Esophagus squamous epithelium (tissue), 5 donors: ENCODE data around the gene PLA2G2A. TPM values are rescaled to one million over a fixed set of nuclear protein-coding genes. Genes with fewer than 3 reads are reported as not detected.
"Not testable (repeated sequence)": the region's sequence is repeated elsewhere in the genome, so short reads cannot be mapped to it uniquely, and the experiment has no call there.

Source experiments
- DNase-seq: peaks from one replicate; lab custom pipeline; 2025; lab: John Stamatoyannopoulos, UW
- H3K27ac ChIP-seq, 4 donors: fragments of 200-600 bp; sonication (generic); one replicate each; pipeline ENCODE4 v1.5.1; 2016 to 2019; ENCODE audit warnings: mild to moderate bottlenecking in 1 of 4
- H3K27me3 ChIP-seq, 4 donors: fragments of 200-600 bp; sonication (generic); 1 replicate in 3 of 4; 2 replicates in 1 of 4; pipeline versions ENCODE4 v1.5.1 to v1.6.0; 2017 to 2021; ENCODE audit warnings: antibody characterized with exemption in 1 of 4
- H3K36me3 ChIP-seq, 3 donors: fragments of 200-600 bp; sonication (generic); one replicate each; pipeline ENCODE4 v1.5.1; 2016 to 2019
- H3K4me1 ChIP-seq, 3 donors: fragments of 200-600 bp; sonication (generic); one replicate each; pipeline ENCODE4 v1.5.1; 2017 to 2019
- H3K4me3 ChIP-seq, 4 donors: fragments of 200-600 bp; sonication (generic); 1 replicate in 3 of 4; 2 replicates in 1 of 4; pipeline ENCODE4 v1.5.1; 2016 to 2019; ENCODE audit warnings: mild to moderate bottlenecking in 2 of 4, moderate library complexity in 1 of 4
- H3K9me3 ChIP-seq, 3 donors: fragments of 200-600 bp; sonication (generic); one replicate each; pipeline ENCODE4 v1.5.1; 2016 to 2019
- CTCF ChIP-seq, 6 experiments: fragments of 450-650 bp in 4 of 6; fragments of 200-600 bp in 2 of 6; sonication (generic) in 2 of 6; IDR thresholded peaks; one replicate each; pipeline ENCODE4 v1.5.1; 2016 to 2019; ENCODE audit warnings: antibody characterized with exemption in 6 of 6, mild to moderate bottlenecking in 4 of 6, moderate library complexity in 4 of 6
- POLR2A ChIP-seq, 4 donors: fragments of 450-650 bp; IDR thresholded peaks; one replicate each; pipeline ENCODE4 v1.6.1; 2017; ENCODE audit warnings: antibody characterized with exemption in 4 of 4, mild to moderate bottlenecking in 4 of 4, moderate library complexity in 3 of 4
- WGBS, 2 donors: methylation state at CpG; one replicate each; pipeline ENCODE4 v1.1.5; 2018; 5-methylcytosine and 5-hydroxymethylcytosine counted together
- intact Hi-C: fragments of 100-400 bp; cut with DNase I; formaldehyde crosslinking; loops from one replicate; pipeline ENCODE4 v1.15.0; 2022
- total RNA-seq, 4 donors: library from RNA; depleted of rRNA; stranded (reverse); fragments of >200 nt; gene quantifications; one replicate each; pipeline ENCODE4 v1.1.0, GENCODE V29; 2016
- donor health status: DM: yes; HTN: yes; CAD: no.

PLA2G2A gene
- total RNA-seq, 4 donors from 2014 or later: 17.8 to 150 (median 29.7) TPM

DNA sequence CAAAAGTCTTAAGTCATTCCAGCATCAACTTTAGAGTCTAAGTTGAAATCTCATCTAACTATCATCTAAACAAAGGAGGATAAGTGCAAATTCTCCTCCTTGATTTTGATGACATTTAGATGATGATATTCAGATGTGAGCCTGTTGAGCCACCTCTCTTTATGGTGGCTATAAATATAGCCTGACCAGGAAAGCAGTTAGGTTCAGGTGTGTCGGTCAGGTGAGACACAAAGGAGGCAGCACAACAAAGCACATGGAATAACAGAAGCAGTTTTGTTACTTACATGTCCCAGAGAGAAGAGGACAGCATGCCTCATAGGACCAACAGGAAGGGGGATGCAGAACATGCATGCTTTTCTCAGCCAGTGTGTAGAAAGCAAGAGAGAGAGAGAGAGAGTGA lies 30.6 kb upstream of the PLA2G2A start:
- Histone ChIP-seq H3K9me3 (no peaks in the 10 kb centered on the region), H3K36me3 (no peaks in the 10 kb centered on the region), H3K27ac (no peak overlapping the region), H3K4me3 (no peak overlapping the region), H3K4me1 (no peaks in the 10 kb centered on the region), H3K27me3 (peaks cover 0 to 12% (median 0%) of the 10 kb centered on the region in 4 donors)
- no peak for DNase-seq
- TF ChIP-seq POLR2A (IDR thresholded peaks at IDR 0.05): no peak
- 44 to 80% methylated on average over 1 of the region's 1 CpG for WGBS, 2 donors
- intact Hi-C loops: no loop called here

- no peaks in the 10 kb centered on the region for H3K4me1 ChIP-seq
- intact Hi-C loops: no loop called here
Observed at GRCh38 chr1:20009212-20009611, 29.8 kb upstream of the PLA2G2A start.

DNA sequence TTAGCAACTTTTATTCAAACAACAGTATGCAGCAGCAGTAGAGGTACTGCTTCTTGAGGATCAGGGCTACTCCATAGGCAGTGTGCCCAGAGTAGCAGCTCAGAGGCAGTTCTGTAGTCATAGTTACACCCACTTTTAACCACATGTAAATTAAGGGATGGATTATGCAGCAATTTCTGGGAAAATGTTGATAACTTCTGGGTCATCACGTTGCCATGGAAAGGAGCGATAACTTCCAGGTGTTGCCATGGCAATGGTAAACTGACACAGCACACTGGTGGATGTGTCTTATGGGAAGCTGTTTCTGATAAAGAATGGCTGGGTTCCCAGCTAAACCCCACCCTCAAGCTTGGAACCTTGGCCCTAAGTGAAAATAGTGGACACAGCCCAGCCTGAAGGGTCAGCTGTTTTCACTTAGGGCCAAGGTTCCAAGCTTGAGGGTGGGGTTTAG lies 29.0 kb upstream of the PLA2G2A start:
- intact Hi-C loops: no loop called here
- H3K4me3 ChIP-seq: no peak overlapping the region
- no peaks in the 10 kb centered on the region for H3K4me1 ChIP-seq
- H3K9me3 ChIP-seq: no peaks in the 10 kb centered on the region
- H3K27ac ChIP-seq: no peak overlapping the region
- peaks cover 0 to 11% (median 0%) of the 10 kb centered on the region in 4 donors for H3K27me3 ChIP-seq
- DNase-seq: no peak
- WGBS, 2 donors: 71 to 100% methylated on average over 1 to 2 of the region's 2 CpGs
- TF ChIP-seq CTCF (IDR thresholded peaks at IDR 0.05): no peak
- no peak for TF ChIP-seq POLR2A (IDR thresholded peaks at IDR 0.05)
- H3K36me3 ChIP-seq: no peaks in the 10 kb centered on the region

More at GRCh38 chr1:20009212-20009611, 29.8 kb upstream of the PLA2G2A start:
- Histone ChIP-seq H3K27me3 (peaks cover 0 to 11% (median 0%) of the 10 kb centered on the region in 4 donors), H3K4me3 (no peak overlapping the region), H3K9me3 (no peaks in the 10 kb centered on the region), H3K27ac (no peak overlapping the region), H3K36me3 (no peaks in the 10 kb centered on the region)
- DNase-seq: no peak
- 9 to 44% methylated on average over 1 of the region's 1 CpG for WGBS, 2 donors
- TF ChIP-seq POLR2A (IDR thresholded peaks at IDR 0.05): no peak
- TF ChIP-seq CTCF (IDR thresholded peaks at IDR 0.05): no peak

DNA sequence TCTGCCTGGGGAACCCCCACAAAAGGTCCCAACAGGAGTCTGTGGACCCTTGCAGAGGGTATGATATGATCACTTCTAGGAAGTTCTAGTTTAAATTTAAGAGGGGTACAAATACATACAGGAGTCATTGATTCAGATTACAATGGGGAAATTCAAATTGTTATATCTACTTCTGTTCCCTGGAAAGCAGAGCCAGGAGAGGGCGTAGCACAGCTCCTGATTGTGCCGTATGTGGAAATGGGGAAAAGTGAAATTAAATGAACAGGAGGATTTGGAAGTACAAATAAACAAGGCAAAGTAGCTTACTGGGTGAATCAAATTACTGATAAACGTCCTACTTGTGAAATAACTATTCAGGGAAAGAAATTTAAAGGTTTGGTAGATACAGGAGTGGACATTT lies 19.4 kb upstream of the PLA2G2A start:
- H3K4me1 ChIP-seq, H3K4me3 ChIP-seq, H3K36me3 ChIP-seq, intact Hi-C loops, DNase-seq, H3K9me3 ChIP-seq, H3K27ac ChIP-seq: not testable (repeated sequence)
- 47 to 53% methylated on average over 3 of the region's 3 CpGs for WGBS, 2 donors
- peaks cover 0 to 66% (median 0%) of the 10 kb centered on the region in 4 donors for H3K27me3 ChIP-seq

- Histone ChIP-seq H3K27ac (no peak overlapping the region), H3K4me1 (no peaks in the 10 kb centered on the region), H3K9me3 (no peaks in the 10 kb centered on the region), H3K4me3 (no peak overlapping the region), H3K36me3 (no peaks in the 10 kb centered on the region), H3K27me3 (peaks cover 0 to 68% (median 0%) of the 10 kb centered on the region in 4 donors)
- WGBS, 2 donors: 42 to 74% methylated on average over 2 of the region's 2 CpGs
- TF ChIP-seq CTCF (IDR thresholded peaks at IDR 0.05) (no peak), POLR2A (IDR thresholded peaks at IDR 0.05) (no peak)
- intact Hi-C loops: no loop called here
- DNase-seq: no peak
Observed at GRCh38 chr1:19990689-19991088, 11.3 kb upstream of the PLA2G2A start.

DNA sequence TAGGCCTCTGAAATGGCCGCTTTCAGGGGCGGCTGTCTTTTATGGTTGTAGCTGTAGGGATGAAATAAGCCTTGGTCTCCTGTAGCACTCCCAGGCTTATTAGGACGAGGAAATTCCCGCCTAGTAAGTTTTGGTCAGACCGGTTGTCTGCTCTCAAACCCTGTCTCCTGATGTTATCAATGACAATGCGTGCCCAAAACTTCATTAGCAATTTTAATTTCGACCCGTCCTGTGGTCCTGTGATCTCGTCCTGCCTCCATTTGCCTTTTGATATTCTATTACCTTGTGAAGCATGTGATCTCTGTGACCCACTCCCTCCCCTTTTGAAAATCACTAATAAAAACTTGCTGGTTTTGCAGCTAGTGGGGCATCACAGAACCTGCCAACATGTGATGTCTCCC lies 10.8 kb upstream of the PLA2G2A start:
- H3K27me3 ChIP-seq: peaks cover 0 to 62% (median 0%) of the 10 kb centered on the region in 4 donors
- 32 to 51% methylated on average over 9 of the region's 9 CpGs for WGBS, 2 donors
- H3K4me3 ChIP-seq, H3K27ac ChIP-seq, intact Hi-C loops, DNase-seq, H3K4me1 ChIP-seq, H3K36me3 ChIP-seq, H3K9me3 ChIP-seq: not testable (repeated sequence)
